Neural cell (in vitro differentiated cells): ENCODE measurements around the gene DLG5. TPM values are rescaled to one million over a fixed set of nuclear protein-coding genes. Genes with fewer than 3 reads are reported as not detected.
A peak's percentile ranks its signal among the peaks of the same experiment; 100 is the strongest.

Source experiments
- H2AFZ ChIP-seq: fragments of 200-600, 300-800 bp; sonication (generic), shearing (Covaris generic); 2 replicates; pipeline ENCODE4 v1.6.0; 2014; ENCODE audit warnings: low read depth, mild to moderate bottlenecking, antibody characterized with exemption, low read length, moderate library complexity
- H3F3A ChIP-seq: fragments of 200-600 bp; shearing (Covaris generic); 2 replicates; pipeline ENCODE4 v1.6.1; 2016; ENCODE audit warnings: mild to moderate bottlenecking, moderate library complexity, mixed read lengths, antibody characterized with exemption, low read length; ENCODE audit not compliant: insufficient read depth, poor library complexity, severe bottlenecking
- H3K27ac ChIP-seq: fragments of 200-600, 300-800 bp; sonication (generic), shearing (Covaris generic); 2 replicates; pipeline ENCODE4 v1.5.1; 2014; ENCODE audit warnings: mild to moderate bottlenecking, low read length, moderate library complexity
- H3K27me3 ChIP-seq: fragments of 300-800, 200-600 bp; sonication (generic), shearing (Covaris generic); 2 replicates; pipeline ENCODE4 v1.6.0; 2014; ENCODE audit warnings: mild to moderate bottlenecking, low read depth, low read length, moderate library complexity; ENCODE audit not compliant: insufficient read depth
- H3K36me3 ChIP-seq: fragments of 300-800, 200-600 bp; sonication (generic), shearing (Covaris generic); 2 replicates; pipeline ENCODE4 v1.5.1; 2014; ENCODE audit warnings: mild to moderate bottlenecking, antibody characterized with exemption, low read length, moderate library complexity; ENCODE audit not compliant: insufficient read depth
- H3K4me2 ChIP-seq: fragments of 300-800, 200-600 bp; sonication (generic), shearing (Covaris generic); 2 replicates; pipeline ENCODE4 v1.6.0; 2014; ENCODE audit warnings: mild to moderate bottlenecking, low read length
- H3K4me3 ChIP-seq: fragments of 300-800, 200-600 bp; sonication (generic), shearing (Covaris generic); 2 replicates; pipeline ENCODE4 v1.5.1; 2014; ENCODE audit warnings: mild to moderate bottlenecking, low read length, moderate library complexity
- H3K79me2 ChIP-seq: fragments of 200-600 bp; shearing (Covaris generic); replicated peaks from 2 replicates; pipeline ENCODE4 v1.6.0; 2014; ENCODE audit warnings: mild to moderate bottlenecking, low read length, moderate library complexity; ENCODE audit not compliant: insufficient read depth
- H3K9ac ChIP-seq: fragments of 300-800, 200-600 bp; sonication (generic), shearing (Covaris generic); 2 replicates; pipeline ENCODE4 v1.6.1; 2016; ENCODE audit warnings: mild to moderate bottlenecking, low read length, mixed read lengths
- H3K9me2 ChIP-seq: fragments of 200-600 bp; shearing (Covaris generic); 2 replicates; pipeline ENCODE4 v1.6.1; 2016; ENCODE audit warnings: mild to moderate bottlenecking, low read length, mixed read lengths; ENCODE audit not compliant: insufficient read depth
- H3K9me3 ChIP-seq: fragments of 200-600, 300-800 bp; sonication (generic), shearing (Covaris generic); 2 replicates; pipeline ENCODE4 v1.6.1; 2016; ENCODE audit warnings: mild to moderate bottlenecking, mixed run types, low read length, moderate library complexity, mixed read lengths
- H4K20me1 ChIP-seq: fragments of 200-600 bp; shearing (Covaris generic); 2 replicates; pipeline ENCODE4 v1.6.1; 2016; ENCODE audit warnings: mild to moderate bottlenecking, mixed run types; ENCODE audit not compliant: insufficient read depth
- EP300 ChIP-seq: fragments of 450-650 bp; conservative IDR thresholded peaks from 2 replicates; pipeline ENCODE4 v1.6.1; 2014; ENCODE audit warnings: antibody characterized with exemption, mild to moderate bottlenecking, moderate library complexity; ENCODE audit not compliant: poor library complexity, severe bottlenecking
- EZH2 ChIP-seq: fragments of 200-600, 300-800 bp; shearing (Covaris generic), sonication (generic); IDR thresholded peaks from 2 replicates; pipeline ENCODE4 v1.6.1; 2014; ENCODE audit warnings: antibody characterized with exemption, low read length, borderline replicate concordance, mild to moderate bottlenecking; ENCODE audit not compliant: insufficient read depth, poor library complexity, severe bottlenecking
- MXI1 ChIP-seq: fragments of 450-650 bp; conservative IDR thresholded peaks from 2 replicates; pipeline ENCODE4 v1.6.1; 2014; ENCODE audit warnings: antibody characterized with exemption, mild to moderate bottlenecking; ENCODE audit not compliant: poor library complexity, severe bottlenecking
- POLR2AphosphoS5 ChIP-seq: IDR thresholded peaks from 2 replicates; pipeline ENCODE4 v1.6.1; 2012
- RAD21 ChIP-seq: fragments of 450-650 bp; conservative IDR thresholded peaks from 2 replicates; pipeline ENCODE4 v1.6.1; 2014; ENCODE audit warnings: antibody characterized with exemption, mild to moderate bottlenecking, moderate library complexity
- SMC3 ChIP-seq: fragments of 450-650 bp; conservative IDR thresholded peaks from 2 replicates; pipeline ENCODE4 v1.6.1; 2014; ENCODE audit warnings: antibody characterized with exemption, mild to moderate bottlenecking, moderate library complexity; ENCODE audit not compliant: poor library complexity
- TAF1 ChIP-seq: IDR thresholded peaks from 2 replicates; pipeline ENCODE4 v1.6.1; 2012; ENCODE audit warnings: low read depth
- polyA plus RNA-seq: library from polyadenylated mRNA; depleted of rRNA; stranded (reverse); fragments of >200 nt; gene quantifications from 2 replicates; pipeline ENCODE4 v1.2.3, GENCODE V29; 2014
- TF ChIP-seq, protein P1 (sequence below): fragments of 450-650 bp; IDR thresholded peaks from 2 replicates; pipeline ENCODE4 v1.5.1; 2014; ENCODE audit warnings: antibody characterized with exemption, mild to moderate bottlenecking, moderate library complexity; ENCODE audit not compliant: poor library complexity, severe bottlenecking
- TF ChIP-seq, protein P2 (sequence below): IDR thresholded peaks from 2 replicates; pipeline ENCODE4 v1.6.1; 2012; ENCODE audit warnings: borderline replicate concordance

DLG5 gene
- polyA plus RNA-seq, 1 donor from 2014 or later: 72.9 TPM

GRCh38 chr10:77770868-77771175 is 155.7 kb downstream of the DLG5 start:
- no peaks in the 10 kb centered on the region for H3F3A ChIP-seq

DNA sequence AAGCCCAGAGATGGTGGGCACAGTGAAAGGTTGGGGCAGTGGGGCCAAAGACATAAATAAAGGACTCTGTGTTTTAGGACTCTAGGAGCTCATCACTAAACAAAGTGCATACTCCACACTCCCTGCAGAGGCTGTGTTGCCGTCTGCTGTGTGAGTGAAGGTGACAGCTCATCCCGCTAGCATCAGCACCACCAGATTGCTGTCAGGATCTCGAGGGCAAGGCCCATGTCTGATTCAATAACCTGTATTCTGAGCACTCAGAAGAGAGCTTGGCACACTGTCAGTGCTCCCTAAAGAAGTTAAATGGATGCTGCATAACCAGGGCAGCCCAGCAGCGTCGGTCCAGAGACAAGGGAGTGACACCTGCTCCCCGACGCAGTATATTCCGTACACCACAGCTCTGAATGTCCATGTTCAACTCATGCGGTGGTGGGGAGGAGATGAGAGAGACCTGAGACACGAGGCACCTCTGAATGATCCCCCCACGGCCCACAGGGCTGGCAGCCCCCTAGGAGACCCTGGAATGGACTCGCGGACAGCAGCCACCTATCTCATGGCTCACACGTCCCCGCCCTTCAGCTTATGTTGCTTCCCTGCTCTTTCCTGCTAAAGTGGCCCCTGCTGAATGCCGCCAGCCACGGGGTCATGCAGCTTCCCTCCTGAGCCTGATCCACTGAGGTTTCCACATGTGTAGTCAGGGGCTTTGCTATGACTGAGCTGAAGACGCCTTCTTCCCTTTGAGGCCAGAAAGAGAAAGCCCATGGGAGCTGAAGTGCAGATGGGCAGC is 156.3 kb downstream of the DLG5 start:
- Histone ChIP-seq H3K4me3 (no peak overlapping the region), H3K79me2 (no peaks in the 10 kb centered on the region), H3K27me3 (no peaks in the 10 kb centered on the region), H4K20me1 (no peaks in the 10 kb centered on the region), H3K4me2 (no peak overlapping the region), H3K36me3 (no peaks in the 10 kb centered on the region), H3K27ac (no peak overlapping the region), H3K9ac (no peak overlapping the region), H3F3A (no peaks in the 10 kb centered on the region), H2AFZ (no peak overlapping the region), H3K9me3 (no peaks in the 10 kb centered on the region), H3K9me2 (no peaks in the 10 kb centered on the region)
- TF ChIP-seq POLR2AphosphoS5 (peak; percentile 40), EP300 (peak; percentile 28), EZH2 (no peak), TAF1 (no peak), RAD21 (no peak), SMC3 (no peak), MXI1 (no peak)

More at GRCh38 chr10:77770868-77771175, 155.7 kb downstream of the DLG5 start:
- Histone ChIP-seq H3K9me3 (no peaks in the 10 kb centered on the region), H3K79me2 (no peaks in the 10 kb centered on the region), H3K4me2 (no peak overlapping the region), H2AFZ (no peak overlapping the region), H4K20me1 (no peaks in the 10 kb centered on the region), H3K27me3 (no peaks in the 10 kb centered on the region), H3K9me2 (no peaks in the 10 kb centered on the region), H3K9ac (no peak overlapping the region), H3K27ac (no peak overlapping the region), H3K36me3 (no peaks in the 10 kb centered on the region), H3K4me3 (no peak overlapping the region)
- TF ChIP-seq, protein P1, sequence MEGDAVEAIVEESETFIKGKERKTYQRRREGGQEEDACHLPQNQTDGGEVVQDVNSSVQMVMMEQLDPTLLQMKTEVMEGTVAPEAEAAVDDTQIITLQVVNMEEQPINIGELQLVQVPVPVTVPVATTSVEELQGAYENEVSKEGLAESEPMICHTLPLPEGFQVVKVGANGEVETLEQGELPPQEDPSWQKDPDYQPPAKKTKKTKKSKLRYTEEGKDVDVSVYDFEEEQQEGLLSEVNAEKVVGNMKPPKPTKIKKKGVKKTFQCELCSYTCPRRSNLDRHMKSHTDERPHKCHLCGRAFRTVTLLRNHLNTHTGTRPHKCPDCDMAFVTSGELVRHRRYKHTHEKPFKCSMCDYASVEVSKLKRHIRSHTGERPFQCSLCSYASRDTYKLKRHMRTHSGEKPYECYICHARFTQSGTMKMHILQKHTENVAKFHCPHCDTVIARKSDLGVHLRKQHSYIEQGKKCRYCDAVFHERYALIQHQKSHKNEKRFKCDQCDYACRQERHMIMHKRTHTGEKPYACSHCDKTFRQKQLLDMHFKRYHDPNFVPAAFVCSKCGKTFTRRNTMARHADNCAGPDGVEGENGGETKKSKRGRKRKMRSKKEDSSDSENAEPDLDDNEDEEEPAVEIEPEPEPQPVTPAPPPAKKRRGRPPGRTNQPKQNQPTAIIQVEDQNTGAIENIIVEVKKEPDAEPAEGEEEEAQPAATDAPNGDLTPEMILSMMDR: no peak
- TF ChIP-seq, protein P2, sequence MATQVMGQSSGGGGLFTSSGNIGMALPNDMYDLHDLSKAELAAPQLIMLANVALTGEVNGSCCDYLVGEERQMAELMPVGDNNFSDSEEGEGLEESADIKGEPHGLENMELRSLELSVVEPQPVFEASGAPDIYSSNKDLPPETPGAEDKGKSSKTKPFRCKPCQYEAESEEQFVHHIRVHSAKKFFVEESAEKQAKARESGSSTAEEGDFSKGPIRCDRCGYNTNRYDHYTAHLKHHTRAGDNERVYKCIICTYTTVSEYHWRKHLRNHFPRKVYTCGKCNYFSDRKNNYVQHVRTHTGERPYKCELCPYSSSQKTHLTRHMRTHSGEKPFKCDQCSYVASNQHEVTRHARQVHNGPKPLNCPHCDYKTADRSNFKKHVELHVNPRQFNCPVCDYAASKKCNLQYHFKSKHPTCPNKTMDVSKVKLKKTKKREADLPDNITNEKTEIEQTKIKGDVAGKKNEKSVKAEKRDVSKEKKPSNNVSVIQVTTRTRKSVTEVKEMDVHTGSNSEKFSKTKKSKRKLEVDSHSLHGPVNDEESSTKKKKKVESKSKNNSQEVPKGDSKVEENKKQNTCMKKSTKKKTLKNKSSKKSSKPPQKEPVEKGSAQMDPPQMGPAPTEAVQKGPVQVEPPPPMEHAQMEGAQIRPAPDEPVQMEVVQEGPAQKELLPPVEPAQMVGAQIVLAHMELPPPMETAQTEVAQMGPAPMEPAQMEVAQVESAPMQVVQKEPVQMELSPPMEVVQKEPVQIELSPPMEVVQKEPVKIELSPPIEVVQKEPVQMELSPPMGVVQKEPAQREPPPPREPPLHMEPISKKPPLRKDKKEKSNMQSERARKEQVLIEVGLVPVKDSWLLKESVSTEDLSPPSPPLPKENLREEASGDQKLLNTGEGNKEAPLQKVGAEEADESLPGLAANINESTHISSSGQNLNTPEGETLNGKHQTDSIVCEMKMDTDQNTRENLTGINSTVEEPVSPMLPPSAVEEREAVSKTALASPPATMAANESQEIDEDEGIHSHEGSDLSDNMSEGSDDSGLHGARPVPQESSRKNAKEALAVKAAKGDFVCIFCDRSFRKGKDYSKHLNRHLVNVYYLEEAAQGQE: no peak
- TF ChIP-seq EZH2: no peak
- no peak for TF ChIP-seq MXI1
- TF ChIP-seq SMC3: no peak
- TF ChIP-seq POLR2AphosphoS5: no peak
- no peak for TF ChIP-seq TAF1
- TF ChIP-seq EP300: no peak
- no peak for TF ChIP-seq RAD21
